Left ventricle myocardium inferior (tissue), 1 donor: ENCODE measurements around the gene RASL11B. TPM values are rescaled to one million over a fixed set of nuclear protein-coding genes. Genes with fewer than 3 reads are reported as not detected.
A peak's percentile ranks its signal among the peaks of the same experiment; 100 is the strongest.

Experiments used
- DNase-seq: peaks from one replicate; pipeline ENCODE4 v3.0.0-alpha.2; 2020
- H3K27ac ChIP-seq: fragments of 200-600 bp; replicated peaks from 2 replicates; pipeline ENCODE4 v1.8.0; 2021
- H3K27me3 ChIP-seq: fragments of 200-600 bp; 2 replicates; pipeline ENCODE4 v1.8.0; 2021; ENCODE audit warnings: low read depth
- H3K36me3 ChIP-seq: fragments of 200-600 bp; 2 replicates; pipeline ENCODE4 v1.8.0; 2021
- H3K4me1 ChIP-seq: fragments of 200-600 bp; 2 replicates; pipeline ENCODE4 v1.8.0; 2021
- H3K4me3 ChIP-seq: fragments of 200-600 bp; 2 replicates; pipeline ENCODE4 v1.8.0; 2021; ENCODE audit warnings: mild to moderate bottlenecking, moderate library complexity
- H3K9me3 ChIP-seq: fragments of 200-600 bp; replicated peaks from 2 replicates; pipeline ENCODE4 v1.8.0; 2021
- CTCF ChIP-seq: fragments of 200-600 bp; IDR thresholded peaks from 2 replicates; pipeline ENCODE4 v1.8.0; 2021; ENCODE audit warnings: antibody characterized with exemption, mild to moderate bottlenecking, borderline replicate concordance
- intact Hi-C: fragments of 100-400 bp; cut with micrococcal nuclease; formaldehyde crosslinking; loops from one replicate; pipeline ENCODE4 v1.11.0; 2022
- total RNA-seq: library from RNA; stranded (reverse); fragmentation: NEBNext Ultra II Directional; extraction: Animal tissue kit (Norgen Biotek cat#: 25700); gene quantifications from one replicate; pipeline ENCODE4 v1.2.1, GENCODE V29; 2021
- donor health status: DM: no; HTN: yes; CAD: no; lungs with severe emphysema.

Gene RASL11B
- total RNA-seq, 1 donor from 2014 or later = 8.7 TPM

- intact Hi-C loops = no loop called here
- H3K4me3 ChIP-seq = no peak overlapping the region
- H3K9me3 ChIP-seq = peaks cover 10% of the 10 kb centered on the region
- H3K36me3 ChIP-seq = no peaks in the 10 kb centered on the region
- peaks cover 26% of the 10 kb centered on the region for H3K4me1 ChIP-seq
- H3K27me3 ChIP-seq = no peaks in the 10 kb centered on the region
- peak overlapping the region; percentile 28 for H3K27ac ChIP-seq
- no peak for DNase-seq
- no peak for TF ChIP-seq CTCF
Measured at GRCh38 chr4:52853351-52853750, 8.8 kb upstream of the RASL11B start.

- Histone ChIP-seq H3K4me3 (no peak overlapping the region), H3K27ac (no peak overlapping the region), H3K36me3 (no peaks in the 10 kb centered on the region), H3K4me1 (peaks cover 24% of the 10 kb centered on the region), H3K9me3 (peaks cover 14% of the 10 kb centered on the region), H3K27me3 (no peaks in the 10 kb centered on the region)
- TF ChIP-seq CTCF = no peak
- intact Hi-C loops = no loop called here
- no peak for DNase-seq
Measured at GRCh38 chr4:52856801-52857200, 5.3 kb upstream of the RASL11B start.

GRCh38 chr4:52860361-52860760 is 1.8 kb upstream of the RASL11B start:
- DNase-seq = no peak
- Histone ChIP-seq H3K27ac (no peak overlapping the region), H3K9me3 (peaks cover 14% of the 10 kb centered on the region), H3K4me1 (peaks cover 39% of the 10 kb centered on the region), H3K4me3 (no peak overlapping the region), H3K27me3 (peaks cover 4% of the 10 kb centered on the region), H3K36me3 (no peaks in the 10 kb centered on the region)
- TF ChIP-seq CTCF = no peak
- intact Hi-C loops = loop anchor here (10.0 kb wide), 1 partner anchor 136 kb away; no protein-coding TSS in a partner anchor

- peaks cover 4% of the 10 kb centered on the region for H3K27me3 ChIP-seq
- intact Hi-C loops = loop anchor here (10.0 kb wide), 1 partner anchor 136 kb away; no protein-coding TSS in a partner anchor
- H3K4me3 ChIP-seq = peak overlapping the region; percentile 86
- H3K4me1 ChIP-seq = peaks cover 48% of the 10 kb centered on the region
- no peak for DNase-seq
- H3K36me3 ChIP-seq = no peaks in the 10 kb centered on the region
- TF ChIP-seq CTCF = no peak
- H3K9me3 ChIP-seq = peaks cover 14% of the 10 kb centered on the region
- H3K27ac ChIP-seq = peak overlapping the region; percentile 84
Measured at GRCh38 chr4:52861171-52861823, 820 bp upstream of the RASL11B start.

- Histone ChIP-seq H3K4me3 (peak overlapping the region; percentile 86), H3K27ac (peak overlapping the region; percentile 84), H3K27me3 (peaks cover 4% of the 10 kb centered on the region), H3K4me1 (peaks cover 62% of the 10 kb centered on the region), H3K36me3 (no peaks in the 10 kb centered on the region), H3K9me3 (peaks cover 10% of the 10 kb centered on the region)
- no peak for TF ChIP-seq CTCF
- intact Hi-C loops = loop anchor here (10.0 kb wide), 1 partner anchor 138 kb away; no protein-coding TSS in a partner anchor
- DNase-seq = no peak
Measured at GRCh38 chr4:52862639-52863161, 583 bp downstream of the RASL11B start.
